GM08714 (cell line): Measurements from ENCODE around the gene CARD9.

Source experiments
- H3K4me3 ChIP-seq: fragments of 200-500 bp; sonication (Bioruptor generic); 2 replicates; pipeline ENCODE4 v1.5.1; 2014; ENCODE audit warnings: mild to moderate bottlenecking, low read length, inconsistent platforms
- ZNF274 ChIP-seq: IDR thresholded peaks from 2 replicates; pipeline ENCODE4 v1.6.1; 2012; ENCODE audit warnings: mild to moderate bottlenecking, low read depth, low read length

The CARD9 gene

DNA sequence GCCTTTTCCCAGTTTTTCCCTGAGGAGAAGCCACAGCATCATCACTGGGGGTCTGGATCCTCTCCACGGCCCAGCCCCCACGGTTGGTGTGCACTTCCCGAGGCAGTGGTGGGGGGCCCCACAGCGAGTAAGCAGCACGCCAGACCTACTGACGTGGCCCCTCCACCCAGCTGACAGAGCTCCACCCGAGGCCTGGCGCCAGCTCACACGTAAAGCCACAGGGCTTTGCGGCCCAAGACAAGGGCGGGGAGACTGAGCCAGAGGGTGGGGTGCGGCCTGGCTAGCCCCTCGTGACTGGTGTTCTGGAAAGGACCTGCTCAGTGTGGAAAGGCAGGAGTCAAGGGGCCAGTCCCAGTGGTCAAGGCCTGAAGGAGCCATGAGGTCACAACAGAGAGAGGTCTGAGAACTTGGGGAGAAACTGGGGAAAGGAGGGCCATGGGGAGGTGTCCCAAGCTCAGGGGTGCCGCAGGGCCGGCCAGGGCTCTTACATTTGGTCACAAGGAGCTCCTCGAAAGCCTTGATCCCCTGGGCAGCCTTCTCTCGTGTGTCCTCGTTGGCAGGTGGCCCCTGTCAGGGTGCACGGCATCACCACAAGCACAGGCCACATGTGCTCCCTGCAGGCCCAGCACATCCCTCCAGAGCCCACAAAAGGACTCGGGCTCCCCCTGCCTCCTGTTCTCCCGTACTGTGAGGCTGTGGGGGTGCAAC, 21.0 kb upstream of the CARD9 start:
- no peak overlapping the region for H3K4me3 ChIP-seq
- no peak for TF ChIP-seq ZNF274

GRCh38 chr9:136393531-136393930, 20.1 kb upstream of the CARD9 start:
- TF ChIP-seq ZNF274: no peak
- no peak overlapping the region for H3K4me3 ChIP-seq

DNA sequence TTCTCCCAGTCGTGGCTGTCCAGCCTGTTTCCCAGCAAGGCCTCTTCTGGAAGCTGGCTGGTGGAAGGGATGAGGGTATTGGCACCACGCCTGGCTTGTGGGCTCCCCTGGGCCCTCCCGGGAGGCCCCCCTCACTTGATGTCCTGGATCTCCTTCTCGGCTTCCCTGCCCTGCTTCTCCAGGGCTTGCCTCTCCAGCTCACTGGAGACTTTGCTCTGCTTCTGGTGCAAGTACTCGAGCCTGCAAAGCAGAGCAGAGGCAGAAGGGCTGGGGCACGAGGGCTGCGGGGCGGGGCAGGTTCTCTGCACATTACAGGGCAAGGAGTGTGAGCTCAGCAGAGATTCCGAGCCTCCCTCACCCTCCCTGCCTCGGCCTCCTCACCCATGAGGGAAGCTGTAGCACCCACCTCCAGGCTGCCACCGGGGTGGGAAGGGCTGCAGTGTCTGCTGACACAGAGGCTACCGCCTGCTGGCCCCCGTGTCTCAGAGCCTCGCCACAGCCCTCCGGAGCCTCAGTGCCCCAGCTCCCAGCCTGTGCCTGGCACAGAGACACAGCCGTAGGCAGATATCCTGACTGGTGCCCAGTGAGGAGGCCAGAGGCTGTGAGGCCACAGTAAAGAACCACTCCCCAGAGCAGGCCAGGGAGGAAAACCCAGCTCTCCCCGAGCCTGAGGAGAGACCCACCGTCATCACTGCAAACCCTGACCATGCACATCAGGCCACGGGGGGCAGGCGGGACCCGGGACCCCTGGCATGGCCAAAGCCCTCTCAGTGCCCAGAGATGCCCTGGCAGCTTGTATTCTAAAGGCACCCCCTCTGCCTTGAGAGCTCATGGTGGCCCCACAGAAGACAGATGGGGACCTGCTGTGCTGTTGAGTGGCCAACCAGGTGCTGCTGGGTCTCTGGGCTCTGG, 19.3 kb upstream of the CARD9 start:
- TF ChIP-seq ZNF274: no peak
- no peak overlapping the region for H3K4me3 ChIP-seq

GRCh38 chr9:136391737-136392537, 18.5 kb upstream of the CARD9 start:
- TF ChIP-seq ZNF274: no peak
- H3K4me3 ChIP-seq: no peak overlapping the region

- no peak overlapping the region for H3K4me3 ChIP-seq
- no peak for TF ChIP-seq ZNF274
These were observed 15.9 kb upstream of the CARD9 start for GRCh38 chr9:136389396-136389795.

DNA sequence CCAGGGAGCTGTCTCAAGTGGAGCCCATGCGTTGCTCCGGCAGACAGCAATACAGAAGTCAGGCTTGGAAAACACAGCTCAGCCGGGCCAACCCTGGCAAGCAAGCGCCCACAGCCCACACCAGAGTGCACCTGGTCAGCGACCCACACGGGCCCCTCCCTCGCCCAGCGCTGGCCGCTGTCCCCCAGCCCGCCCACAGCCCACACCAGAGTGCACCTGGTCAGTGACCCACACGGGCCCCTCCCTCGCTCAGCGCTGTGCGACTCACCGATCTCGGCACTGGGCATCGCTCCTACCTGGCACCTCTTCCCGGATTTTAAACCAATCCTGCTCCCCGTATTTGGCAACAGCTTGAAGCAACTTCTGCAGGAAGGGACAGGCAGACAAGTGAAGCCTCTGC, 13.7 kb upstream of the CARD9 start:
- TF ChIP-seq ZNF274: no peak
- H3K4me3 ChIP-seq: no peak overlapping the region

DNA sequence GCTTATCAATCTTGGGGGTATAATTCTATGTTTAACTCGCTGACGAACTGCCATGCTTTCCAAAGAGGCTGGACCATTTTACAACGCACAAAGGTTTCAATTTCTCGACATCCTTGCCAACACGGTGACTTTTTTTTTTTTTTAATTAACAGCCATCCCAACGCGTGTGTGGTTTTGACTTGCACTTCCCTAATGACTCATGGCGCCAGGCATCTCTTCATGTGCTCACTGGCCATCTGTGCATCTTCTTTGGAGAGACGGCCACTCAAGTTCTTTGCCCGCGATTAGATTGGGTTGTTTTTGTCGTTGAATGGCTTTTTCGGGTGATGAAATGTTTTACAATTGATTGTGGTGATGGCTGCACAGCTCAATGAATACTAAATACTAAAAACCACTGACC, 12.5 kb upstream of the CARD9 start:
- H3K4me3 ChIP-seq: no peak overlapping the region
- TF ChIP-seq ZNF274: no peak

DNA sequence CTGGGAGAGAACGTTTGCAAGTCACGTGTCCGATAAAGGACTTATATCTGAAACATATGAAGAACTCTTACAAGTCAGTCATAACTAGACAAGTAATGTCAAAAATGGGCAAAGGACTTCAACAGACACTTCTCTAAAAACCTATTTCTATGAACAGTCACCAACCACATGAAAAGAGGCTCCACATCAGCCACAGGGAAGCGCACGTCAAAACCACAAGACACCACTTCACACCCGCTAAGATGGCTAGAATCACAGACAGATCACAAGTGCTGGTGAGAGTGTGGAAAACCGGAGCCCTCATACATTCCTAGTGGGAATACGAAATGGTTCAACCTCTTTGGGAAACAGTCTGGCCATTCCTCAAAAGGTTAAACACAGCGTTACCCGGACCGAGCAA, 11.5 kb upstream of the CARD9 start:
- H3K4me3 ChIP-seq: no peak overlapping the region
- TF ChIP-seq ZNF274: no peak

- H3K4me3 ChIP-seq: no peak overlapping the region
- no peak for TF ChIP-seq ZNF274
These were observed 10.0 kb upstream of the CARD9 start for GRCh38 chr9:136383436-136383835.

- no peak for TF ChIP-seq ZNF274
- H3K4me3 ChIP-seq: no peak overlapping the region
These were observed 8.6 kb upstream of the CARD9 start for GRCh38 chr9:136381966-136382513.

DNA sequence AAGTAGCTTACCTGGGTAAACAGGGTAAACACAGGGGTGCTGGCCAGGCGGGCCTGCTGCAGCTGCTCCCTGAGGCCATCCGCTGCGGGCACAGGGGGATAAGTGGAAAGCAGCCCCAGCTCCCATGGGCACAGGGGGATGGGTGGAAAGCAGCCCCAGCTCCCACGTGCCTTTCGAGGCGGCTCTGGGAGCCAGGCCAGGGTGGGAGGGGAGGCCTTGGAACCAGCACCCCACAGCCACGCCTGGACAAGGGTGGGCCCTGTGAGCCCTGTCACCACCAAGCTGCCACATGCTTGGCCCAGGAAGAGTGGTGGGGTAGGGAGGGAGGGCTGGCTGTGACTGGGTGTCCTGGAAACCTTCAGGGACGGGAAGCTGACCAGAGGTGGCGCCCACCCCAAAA, 7.8 kb upstream of the CARD9 start:
- H3K4me3 ChIP-seq: no peak overlapping the region
- no peak for TF ChIP-seq ZNF274

DNA sequence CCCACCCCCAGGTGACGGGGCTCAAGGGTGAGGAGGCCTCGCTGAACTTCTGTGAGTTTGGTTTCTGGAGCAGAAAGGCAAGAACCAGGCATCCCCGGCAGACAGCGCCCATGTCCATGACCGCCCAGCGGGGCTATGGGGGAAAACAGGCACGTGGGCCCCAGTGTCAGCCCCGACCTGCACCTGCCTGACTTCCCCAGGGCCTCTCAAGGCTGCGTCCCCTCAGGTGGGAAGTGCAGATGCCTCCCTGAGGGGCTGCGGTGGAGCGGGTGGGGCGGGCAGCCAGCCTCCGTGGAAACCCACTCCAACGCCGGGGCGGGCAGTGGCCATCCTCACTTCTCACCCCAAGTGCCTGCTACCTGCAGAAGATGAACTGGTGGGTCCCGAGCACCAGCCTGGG, 6.9 kb upstream of the CARD9 start:
- no peak for TF ChIP-seq ZNF274
- no peak overlapping the region for H3K4me3 ChIP-seq

DNA sequence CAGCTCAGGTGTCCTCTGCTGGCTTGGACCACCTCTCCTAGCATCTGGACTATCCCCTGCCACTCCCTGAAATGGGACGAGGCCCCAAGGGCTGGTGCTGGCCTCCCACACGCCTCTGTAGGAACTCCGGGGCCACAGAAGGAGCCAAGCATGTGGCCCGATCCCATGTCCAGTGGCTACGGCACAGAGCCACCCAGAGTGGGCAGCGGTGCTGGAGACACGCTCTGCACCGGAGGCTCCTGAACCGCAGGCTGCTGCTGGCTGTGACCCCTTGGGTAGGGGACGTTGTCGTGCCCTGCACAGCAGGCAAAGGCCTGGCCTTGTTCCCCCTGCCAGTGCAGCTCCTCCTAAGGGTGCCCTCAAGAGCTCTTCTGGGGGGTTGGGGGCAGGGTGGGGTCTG, 6.4 kb upstream of the CARD9 start:
- TF ChIP-seq ZNF274: no peak
- H3K4me3 ChIP-seq: no peak overlapping the region

GRCh38 chr9:136379401-136379800, 5.9 kb upstream of the CARD9 start:
- no peak for TF ChIP-seq ZNF274
- no peak overlapping the region for H3K4me3 ChIP-seq
